Loucy (cell line): Measurements from ENCODE around the gene ASTL.

Experiments
- CTCF ChIP-seq: fragments of 200-600 bp; sonication (generic); conservative IDR thresholded peaks from 2 replicates; pipeline ENCODE4 v1.5.1; 2014; ENCODE audit warnings: mild to moderate bottlenecking, antibody characterized with exemption, low read length
- EZH2phosphoT487 ChIP-seq: fragments of 200-600 bp; IDR thresholded peaks from 2 replicates; pipeline ENCODE4 v1.6.1; 2018; ENCODE audit warnings: antibody characterized with exemption, mild to moderate bottlenecking, moderate library complexity, borderline replicate concordance

GRCh38 chr2:96139181-96139758 lies 968 bp upstream of the ASTL start:
- no peak for TF ChIP-seq CTCF
- no peak for TF ChIP-seq EZH2phosphoT487
